Thyroid gland (tissue), 4 donors: ENCODE data around the gene CYB5R2.

Experiments
- POLR2A ChIP-seq, 2 donors: fragments of 450-650 bp; IDR thresholded peaks; one replicate each; pipeline ENCODE4 v1.6.1; 2017; ENCODE audit warnings: antibody characterized with exemption in 2 of 2, mild to moderate bottlenecking in 2 of 2, moderate library complexity in 1 of 2
- TF ChIP-seq, protein P1 (sequence below), 6 experiments: fragments of 200-600 bp in 3 of 6; fragments of 450-650 bp in 3 of 6; sonication (generic) in 3 of 6; IDR thresholded peaks; one replicate each; pipeline ENCODE4 v1.5.1; 2016 to 2019; ENCODE audit warnings: antibody characterized with exemption in 6 of 6, mild to moderate bottlenecking in 2 of 6, inconsistent platforms in 1 of 6, moderate library complexity in 1 of 6

DNA sequence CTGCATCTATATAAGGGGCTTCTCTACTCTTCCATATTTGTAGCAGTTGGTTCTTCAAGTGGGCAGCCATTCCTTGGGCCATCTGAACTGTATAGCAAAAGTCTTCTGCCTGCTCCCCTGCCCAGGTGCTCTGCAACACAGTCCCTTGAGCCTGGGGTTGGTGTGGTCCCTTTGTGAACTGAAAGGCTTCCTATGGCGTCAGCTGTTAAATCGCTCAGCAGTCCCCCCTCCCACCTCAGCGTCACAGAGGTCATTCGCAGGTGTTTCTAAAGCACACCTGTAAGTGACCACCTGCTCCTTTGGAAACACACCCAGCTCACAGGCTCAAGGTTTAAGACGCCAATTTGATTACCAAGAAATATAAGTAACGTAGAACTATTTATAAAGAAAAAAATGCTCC, 37.0 kb downstream of the CYB5R2 start:
- TF ChIP-seq, protein P1, sequence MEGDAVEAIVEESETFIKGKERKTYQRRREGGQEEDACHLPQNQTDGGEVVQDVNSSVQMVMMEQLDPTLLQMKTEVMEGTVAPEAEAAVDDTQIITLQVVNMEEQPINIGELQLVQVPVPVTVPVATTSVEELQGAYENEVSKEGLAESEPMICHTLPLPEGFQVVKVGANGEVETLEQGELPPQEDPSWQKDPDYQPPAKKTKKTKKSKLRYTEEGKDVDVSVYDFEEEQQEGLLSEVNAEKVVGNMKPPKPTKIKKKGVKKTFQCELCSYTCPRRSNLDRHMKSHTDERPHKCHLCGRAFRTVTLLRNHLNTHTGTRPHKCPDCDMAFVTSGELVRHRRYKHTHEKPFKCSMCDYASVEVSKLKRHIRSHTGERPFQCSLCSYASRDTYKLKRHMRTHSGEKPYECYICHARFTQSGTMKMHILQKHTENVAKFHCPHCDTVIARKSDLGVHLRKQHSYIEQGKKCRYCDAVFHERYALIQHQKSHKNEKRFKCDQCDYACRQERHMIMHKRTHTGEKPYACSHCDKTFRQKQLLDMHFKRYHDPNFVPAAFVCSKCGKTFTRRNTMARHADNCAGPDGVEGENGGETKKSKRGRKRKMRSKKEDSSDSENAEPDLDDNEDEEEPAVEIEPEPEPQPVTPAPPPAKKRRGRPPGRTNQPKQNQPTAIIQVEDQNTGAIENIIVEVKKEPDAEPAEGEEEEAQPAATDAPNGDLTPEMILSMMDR (IDR thresholded peaks at IDR 0.05), result no peak
- no peak for TF ChIP-seq POLR2A (IDR thresholded peaks at IDR 0.05)
